NCI-H1417 treated with DMSO at 0.1 percent for 48 hours (cell line): ENCODE results near the gene COX7A2L.
"Not testable (repeated sequence)": the region's sequence is repeated elsewhere in the genome, so short reads cannot be mapped to it uniquely, and the experiment has no call there.

ENCODE experiments used
- DNase-seq: peaks from one replicate; lab custom pipeline; 2025; lab: John Stamatoyannopoulos, UW

Gene COX7A2L

DNA sequence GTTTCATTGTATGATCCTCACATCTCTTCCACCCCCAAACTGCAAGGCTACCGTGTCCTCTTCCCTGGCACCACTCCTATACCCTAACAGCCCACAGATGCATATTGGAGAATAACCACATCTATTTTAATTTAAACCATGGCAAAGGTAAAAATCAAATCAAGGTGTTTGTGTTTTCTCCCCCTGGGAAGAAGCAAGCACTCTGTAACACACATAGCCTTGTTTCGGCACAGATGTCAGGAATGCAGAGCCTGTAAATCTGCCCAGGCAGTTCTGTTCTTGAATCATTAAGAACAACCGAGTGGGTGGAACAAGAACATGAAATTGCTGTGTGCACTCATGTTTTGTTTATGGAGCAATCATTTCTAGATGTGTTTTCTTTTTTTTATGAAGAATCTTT is 6.8 kb upstream of the COX7A2L start:
- DNase-seq = no peak

DNA sequence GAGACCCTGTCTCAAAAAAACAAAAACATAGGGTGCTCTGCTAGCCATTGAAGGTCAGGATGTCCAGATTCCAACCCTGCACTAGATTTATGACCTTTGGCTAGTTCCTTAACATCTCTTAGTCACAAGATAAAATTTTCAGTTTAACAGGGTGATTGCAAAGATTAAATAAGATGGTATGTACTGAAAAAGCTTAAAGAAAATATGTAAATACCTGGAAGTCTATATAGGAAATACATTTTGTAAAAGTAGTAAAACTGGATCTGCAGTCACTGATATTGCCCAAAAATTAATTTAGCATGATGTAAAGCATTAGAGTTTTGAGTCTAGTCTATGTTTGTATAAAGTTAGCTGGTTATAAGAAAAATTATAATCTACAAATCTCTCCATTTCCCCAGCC is 5.4 kb upstream of the COX7A2L start:
- no peak for DNase-seq

DNA sequence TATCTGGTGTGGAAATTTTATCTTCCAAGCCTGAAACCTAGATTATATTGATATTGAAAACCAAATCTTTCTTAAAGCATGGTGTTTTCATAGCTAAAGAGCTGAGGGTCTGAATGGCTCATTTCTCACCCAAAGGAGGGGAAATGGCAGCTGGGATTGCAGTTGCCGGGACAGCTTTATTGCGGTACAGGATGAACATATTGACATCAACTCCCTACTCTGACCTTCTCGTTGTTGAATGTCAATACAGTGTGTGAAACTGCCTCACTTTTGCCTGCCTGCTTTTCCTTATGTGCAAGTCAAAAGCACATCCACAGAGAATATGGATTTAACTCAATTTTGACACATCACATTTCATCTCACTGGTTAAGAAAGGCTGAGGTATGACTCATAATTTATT is 3.6 kb upstream of the COX7A2L start:
- no peak for DNase-seq

DNA sequence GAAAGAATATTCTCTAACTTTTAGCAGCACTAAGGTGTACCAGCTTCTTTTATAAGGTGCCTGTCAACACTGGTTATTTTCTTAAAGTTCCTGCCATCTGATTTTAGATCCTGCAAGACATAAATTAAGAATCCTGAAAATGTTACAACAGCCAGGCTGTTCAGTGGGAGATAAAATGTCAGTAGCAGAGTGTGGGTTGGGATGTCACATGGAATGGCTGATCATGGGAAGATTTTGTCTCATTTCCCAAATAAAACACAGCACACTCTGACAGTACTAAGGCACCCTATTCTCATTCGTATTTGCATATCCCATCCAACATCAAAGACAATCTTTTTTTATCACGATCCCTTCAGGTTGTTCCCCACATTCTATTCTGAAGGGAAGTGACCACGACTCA is 2.4 kb upstream of the COX7A2L start:
- DNase-seq = no peak

DNA sequence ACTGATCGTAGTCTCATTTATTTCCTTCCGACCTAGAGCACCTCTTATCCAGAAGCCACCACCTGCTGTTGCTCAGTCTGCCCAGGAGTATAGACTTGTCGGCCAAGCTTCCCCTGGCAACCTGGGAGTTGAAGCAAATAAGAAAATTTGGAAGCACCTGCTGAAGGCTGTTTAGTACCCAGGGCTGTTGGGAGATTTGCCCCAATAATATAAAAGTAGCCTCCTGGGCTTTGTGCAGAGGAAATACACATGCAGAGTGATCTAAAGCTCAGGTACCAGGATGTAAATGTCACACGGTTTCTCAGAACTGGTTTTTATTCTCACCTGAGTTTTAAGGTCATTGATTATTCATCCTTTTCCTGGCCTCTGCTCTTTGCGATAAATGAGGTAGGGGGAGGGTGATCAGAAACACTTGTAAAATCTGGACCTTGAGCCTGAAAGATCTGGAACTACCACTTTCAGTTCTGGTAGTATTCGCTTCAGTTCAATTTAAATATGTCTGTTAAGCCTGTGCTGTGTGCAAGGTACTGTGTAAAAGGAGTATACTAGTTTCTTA is 789 bp upstream of the COX7A2L start:
- no peak for DNase-seq

DNA sequence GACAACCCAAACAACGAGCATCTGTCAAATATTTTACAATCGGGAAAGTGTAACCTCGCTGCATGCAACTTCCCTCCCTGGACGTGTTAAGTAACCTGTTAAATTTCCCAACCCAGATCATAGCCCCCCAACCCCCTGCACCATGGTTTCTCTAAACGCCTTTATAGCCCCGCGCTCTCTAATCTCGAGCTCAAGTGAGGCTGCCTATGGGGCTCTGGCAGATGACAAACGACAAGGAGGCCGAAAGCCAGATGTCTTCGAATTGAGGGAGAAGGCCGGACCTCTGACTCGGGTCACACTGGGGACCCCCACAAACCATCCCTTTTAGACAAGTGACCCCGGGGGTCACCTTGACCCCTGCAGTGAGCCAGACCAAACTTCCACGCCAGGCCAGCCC is 526 bp downstream of the COX7A2L start:
- DNase-seq = no peak

DNA sequence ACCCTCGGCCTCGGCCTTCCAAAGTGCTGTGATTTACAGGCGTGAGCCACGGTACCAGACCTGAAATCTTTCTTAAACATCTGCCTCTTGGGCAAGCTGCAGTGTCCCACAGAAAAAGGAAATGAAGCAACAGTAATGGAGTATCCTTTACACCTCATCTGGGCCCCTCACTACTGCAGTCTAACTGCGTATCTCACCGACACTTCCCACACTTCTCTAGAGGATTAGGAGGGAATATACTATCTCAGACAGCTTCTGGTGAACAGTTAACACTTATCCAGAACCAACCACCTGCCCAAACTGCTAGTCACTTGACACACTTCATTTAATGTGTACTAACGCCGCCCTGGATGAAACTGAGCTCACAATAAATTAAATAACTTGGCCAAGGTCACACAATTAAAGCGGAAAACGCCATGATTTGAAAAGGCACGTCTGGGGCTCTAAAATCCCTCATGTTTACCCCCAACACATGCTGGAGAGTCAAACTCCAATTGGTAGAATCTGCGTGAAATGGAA is 993 bp downstream of the COX7A2L start:
- no peak for DNase-seq

DNA sequence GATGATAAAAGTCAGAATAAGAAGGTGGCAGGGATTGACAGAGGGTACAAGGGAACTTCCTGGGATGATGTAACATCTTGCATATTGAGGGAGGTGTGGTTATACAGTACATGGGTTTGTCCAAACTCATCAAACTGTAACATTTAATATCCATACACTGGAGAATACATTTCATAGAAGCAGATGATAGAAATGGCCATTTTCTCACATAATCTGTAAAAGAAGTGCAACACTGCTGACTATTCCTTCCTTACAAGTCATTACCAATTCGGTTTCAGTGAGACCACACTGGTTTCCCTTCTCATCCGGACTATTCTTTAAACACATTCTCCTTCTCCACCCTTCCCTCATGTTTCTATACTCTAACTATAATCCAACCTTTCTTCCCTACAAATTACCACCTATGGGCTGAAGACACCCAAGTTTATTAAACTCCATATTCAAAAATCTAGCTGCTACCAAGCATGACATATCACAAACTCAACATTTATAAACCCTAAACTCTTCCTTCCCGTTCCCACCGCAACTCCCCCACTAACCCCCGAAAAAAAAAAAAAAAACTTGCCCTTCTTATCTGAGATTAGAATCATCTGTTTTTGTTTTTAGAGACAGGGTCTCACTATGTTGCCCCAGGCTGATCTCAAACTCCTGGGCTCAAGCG is 1.6 kb downstream of the COX7A2L start:
- DNase-seq = no peak

DNA sequence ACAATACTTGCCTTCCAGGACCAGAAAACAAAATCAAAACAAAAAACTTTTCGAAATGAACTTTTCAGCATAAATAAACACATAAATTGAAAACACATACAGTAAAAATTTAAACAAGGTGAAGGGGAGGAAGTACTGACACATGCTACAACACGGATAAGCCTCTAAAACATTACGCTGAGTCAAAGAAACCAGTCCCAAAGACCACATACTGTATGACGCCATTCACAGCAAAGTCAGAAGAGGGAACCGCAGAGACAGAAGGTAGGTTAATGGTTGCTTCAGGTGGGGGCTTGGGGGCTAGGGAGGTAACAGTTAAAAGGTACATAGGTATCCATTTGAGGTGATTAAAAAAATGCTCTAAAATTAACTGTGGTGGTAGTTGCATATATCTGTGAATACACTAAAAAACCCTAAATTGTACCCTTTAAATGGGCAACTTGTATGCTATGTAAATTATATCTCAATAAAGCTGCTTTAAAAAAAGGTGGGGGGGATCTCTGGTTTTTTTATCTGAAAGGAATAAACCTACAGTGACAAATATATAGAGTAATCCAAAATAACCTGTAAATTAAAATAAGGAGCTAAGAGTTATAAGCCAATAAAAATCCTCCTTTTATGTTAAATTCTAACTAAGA is 7.1 kb downstream of the COX7A2L start:
- no peak for DNase-seq

DNA sequence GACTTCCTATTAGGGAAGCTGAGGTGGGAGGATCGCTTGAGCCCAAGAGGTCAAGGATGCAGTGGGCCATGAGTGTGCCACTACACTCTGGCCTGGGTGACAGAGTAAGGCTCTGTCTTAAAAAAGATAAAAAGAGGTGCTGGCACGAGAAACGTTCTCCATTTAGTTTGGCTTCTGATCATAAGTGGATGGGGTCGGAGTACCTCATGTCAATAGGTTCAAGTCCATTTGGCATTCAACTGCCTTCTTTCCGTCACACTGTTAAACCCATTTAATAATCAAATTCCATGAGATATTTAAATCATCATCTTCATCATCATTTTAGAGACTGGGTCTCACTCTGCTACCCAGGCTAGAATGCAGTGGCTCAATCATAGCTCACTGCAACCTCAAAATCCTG is 9.2 kb downstream of the COX7A2L start:
- no peak for DNase-seq

DNA sequence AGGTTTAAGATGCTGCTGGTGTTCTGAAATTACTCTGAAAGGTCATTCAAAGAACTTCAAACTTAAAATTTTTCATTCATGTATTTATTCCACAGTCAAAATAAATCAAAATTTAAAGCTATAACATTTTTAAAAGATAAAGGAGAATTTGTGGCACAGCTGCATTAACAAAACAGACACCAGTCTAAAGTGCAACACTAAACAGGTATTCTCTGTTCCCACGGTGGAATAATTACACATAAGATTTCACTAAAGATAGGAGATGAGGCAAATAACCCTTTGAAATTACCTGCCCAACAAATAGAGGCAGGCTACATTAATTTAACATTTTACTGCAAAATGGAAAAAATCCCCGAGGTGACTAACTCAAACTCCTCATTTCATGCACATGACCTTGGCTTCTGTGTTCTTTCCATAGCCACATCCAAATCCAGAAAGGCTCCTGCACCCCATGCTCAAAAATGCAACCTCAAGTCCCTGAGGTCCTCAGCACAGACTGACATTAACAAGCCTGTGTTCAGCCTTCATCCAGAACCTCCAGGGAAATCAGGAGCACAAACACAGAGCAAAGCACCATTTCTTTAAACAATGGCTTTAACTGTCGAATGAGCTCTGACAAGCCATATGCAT is 10.5 kb downstream of the COX7A2L start:
- no peak for DNase-seq

DNA sequence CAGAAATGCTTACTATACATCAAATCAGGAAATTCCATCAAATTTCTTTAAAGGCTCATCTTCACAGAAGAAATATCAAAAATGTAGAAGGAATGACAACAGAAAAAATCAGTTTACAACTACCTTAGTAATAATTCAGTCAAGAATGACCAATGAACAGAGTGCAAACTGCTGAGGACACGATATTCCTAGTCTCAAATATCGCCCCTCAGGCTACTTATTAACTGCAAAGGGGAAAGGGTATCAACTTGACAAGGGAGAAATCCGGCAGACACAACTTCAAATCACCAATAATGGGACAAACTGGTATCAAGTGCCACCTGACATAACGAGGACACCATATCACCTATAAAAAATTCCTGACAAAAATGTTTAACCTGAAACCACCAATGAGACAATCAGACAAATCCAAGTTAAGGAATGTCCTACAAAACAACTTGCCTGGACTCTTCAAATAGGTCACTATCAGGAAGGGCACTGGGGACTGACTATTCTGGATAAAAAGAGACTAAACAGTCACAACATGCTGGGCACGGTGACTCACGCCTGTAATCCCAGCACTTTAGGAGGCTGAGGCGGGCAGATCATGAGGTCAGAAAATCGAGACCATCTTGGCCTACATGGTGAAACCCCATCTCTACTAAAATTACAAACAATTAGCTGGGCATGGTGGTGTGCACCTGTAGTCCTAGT is 12.8 kb downstream of the COX7A2L start:
- no peak for DNase-seq

DNA sequence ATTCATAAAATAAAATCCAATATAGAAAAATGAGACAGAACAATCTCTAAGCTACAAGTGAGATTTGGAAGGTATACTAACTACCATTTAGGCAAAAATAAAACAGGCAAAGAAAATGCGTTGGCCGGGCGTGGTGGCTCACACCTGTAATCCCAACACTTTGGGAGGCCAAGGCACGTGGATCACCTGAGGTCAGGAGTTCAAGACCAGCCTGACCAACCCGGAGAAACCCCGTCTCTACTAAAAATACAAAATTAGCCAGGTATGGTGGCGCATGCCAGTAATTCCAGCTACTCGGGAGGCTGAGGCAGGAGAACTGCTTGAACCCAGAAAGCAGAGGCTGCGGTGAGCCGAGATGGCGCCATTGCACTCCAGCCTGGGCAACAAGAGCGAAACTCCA is 13.5 kb downstream of the COX7A2L start:
- not testable (repeated sequence) for DNase-seq

DNA sequence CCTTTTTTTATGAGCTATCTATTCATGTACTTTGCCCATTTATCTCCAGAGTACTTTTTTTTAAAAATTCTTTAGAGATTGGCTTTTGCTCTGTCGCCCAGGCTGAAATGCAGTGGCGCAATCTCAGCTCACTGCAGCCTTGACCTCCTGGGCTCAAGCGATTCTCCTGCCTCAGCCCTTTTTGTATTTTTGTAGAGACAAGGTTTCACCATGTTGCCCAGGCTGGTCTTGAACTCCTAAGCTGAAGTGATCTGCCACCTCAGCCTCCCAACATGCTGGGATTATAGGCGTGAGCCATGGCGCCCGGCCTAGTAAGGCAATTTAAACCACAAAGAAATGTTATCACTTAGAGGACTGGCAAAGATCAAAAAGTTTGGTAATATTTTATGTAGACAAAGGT is 14.2 kb downstream of the COX7A2L start:
- not testable (repeated sequence) for DNase-seq

DNA sequence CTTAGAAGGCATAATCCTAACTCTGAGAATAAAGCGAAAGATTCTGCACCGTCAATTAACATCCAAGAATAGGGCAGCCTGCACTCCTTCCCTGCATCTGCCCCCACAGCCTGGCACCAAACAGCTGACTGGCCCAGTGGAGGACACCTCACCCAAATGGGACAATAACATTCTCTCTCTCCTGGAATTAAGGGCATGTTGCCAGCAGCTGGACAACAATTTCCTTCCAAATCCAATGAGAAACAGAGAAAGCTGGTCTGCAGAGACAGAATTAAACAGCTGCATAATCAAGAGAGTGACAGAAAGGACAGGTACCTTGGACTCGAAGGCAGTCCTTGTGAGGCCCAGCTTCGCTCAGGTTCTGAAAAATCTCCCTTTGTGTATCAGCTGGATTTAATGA is 15.0 kb downstream of the COX7A2L start:
- DNase-seq = no peak

DNA sequence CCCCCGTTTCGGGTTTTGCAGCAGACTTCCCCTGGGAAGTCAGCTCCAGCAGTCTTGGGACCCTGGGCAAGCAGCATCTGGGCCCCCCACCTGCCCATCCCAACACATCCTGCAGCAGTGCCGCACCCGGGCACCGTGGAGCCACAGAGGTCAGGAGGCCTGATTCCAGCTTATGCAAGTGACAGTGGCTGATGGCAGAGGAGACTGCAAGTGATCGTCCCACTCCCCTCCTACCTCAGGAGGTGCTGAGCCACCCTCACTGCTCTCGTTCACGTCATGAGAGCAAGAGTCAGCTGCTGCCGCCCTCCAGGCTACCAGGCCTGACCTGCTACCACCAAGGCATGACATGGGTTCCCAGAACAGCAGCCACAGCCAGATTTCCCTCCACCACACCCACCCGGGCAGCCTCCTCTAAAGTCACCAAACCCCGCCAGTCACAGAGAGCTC is 18.2 kb downstream of the COX7A2L start:
- DNase-seq = no peak

DNA sequence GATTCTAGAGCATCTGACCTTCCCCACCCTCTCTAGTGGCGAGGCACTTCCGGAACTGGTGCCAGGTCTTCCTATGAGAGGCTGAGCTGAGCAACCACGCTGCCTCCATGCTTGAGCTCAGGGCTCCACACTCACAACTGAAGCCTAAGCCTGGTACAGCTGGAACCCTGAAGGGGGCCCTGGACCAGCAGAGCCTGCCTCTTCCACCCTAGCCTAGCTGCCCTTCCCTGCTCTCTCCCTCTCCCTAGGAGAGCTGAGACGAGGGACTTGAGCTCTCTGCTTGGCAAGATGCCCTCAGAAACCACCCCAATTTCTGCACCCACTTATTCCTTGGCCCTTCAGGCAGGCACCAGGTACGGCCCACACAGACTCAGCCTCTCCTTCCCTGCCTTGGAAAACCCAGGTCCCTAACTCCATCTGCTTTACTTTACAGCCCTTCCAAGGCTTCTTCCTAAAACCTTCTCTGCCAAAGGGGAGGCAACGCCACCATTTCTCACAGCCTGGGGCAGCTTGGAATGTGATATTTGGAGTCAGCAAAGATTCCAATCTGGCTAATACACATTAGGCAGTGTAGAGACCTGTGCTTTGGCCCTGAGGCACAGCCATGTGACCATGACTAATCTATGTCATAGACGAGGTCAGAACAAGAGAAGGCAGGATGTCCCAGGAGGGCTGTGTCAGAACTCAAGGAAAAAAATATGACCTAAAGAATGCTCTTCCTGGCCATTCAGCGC is 18.8 kb downstream of the COX7A2L start:
- no peak for DNase-seq

DNA sequence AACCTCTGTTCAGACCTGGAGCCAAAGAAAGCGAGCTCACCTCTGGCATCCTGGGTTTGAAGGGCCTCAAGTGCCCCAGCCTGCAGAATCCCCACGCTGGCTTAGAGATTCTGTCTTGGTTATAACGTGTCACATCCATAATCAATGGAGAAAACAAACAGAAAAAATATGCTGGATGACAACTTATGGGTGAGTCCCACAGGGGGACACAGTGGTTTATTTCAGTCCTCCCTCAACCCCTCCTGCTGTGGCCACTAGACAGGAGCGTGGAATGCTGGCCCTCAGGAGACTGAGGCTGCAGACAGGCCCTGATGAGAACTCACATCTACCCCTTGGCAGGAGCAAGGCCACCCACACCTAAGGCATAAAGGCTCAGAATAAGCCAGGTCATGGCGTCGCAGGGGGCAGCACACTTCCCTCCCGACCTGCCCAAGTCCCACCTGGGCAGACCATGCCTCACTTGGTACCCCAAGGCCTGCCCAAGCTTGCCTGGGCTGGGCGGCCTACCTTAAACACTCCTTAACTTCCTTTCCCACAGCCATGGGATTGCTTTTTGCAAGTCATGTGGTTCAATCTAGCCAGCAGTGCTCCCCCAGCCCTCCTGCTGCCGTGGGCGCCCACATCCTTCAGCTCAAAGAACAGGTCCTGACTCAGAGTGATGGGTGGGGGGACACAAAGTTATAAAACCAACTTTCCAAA is 19.9 kb downstream of the COX7A2L start:
- DNase-seq = no peak

DNA sequence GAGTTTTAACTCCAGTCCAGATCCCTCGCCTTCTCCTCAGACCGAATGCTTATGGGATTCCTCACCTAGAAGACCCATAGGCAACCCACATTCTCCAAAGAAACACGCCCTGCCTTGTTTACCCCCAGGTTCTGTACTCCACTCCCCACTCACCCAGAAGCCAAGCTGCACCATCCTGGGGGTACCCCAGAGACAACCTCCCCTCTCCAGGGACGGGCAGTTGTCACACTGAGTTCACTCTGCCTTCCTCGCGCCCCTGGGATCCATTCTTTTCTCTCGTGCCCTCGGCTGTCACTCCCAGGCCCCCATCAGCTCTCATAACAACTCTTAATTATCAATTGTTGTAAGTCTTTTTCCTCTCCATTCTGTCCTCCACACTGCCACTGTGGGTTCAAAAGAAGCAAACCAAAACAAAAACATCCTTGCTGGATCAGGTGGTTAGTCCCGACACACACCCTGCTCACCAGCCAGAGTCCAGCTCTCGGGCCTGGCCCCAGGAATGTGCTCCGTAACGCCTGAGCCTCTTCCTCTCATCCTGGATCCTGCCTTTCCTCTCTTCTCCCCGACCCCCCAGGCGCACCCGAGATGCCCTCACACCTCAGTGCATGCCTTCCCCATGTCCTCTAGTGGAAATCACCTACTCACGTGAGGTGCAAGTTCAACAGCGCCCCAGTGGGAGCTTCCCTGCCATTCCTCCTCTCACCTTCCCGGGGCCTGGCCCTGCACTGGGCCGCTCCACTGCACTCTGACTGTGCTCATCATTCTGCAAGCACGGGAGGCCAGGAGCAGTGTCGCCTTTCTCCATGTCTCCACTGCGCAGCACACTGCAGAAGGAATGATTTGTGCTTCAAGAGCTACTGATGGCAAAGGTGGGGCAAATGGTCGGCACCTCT is 20.7 kb downstream of the COX7A2L start:
- no peak for DNase-seq
